Measurements from ENCODE around the gene ZNF677. TPM values are rescaled to one million over a fixed set of nuclear protein-coding genes. Genes with fewer than 3 reads are reported as not detected.
A peak's percentile ranks its signal among the peaks of the same experiment; 100 is the strongest.
"Not testable (repeated sequence)": the region's sequence is repeated elsewhere in the genome, so short reads cannot be mapped to it uniquely, and the experiment has no call there.

Gene ZNF677
- total RNA-seq, 1 donor from 2014 or later: 16.2 TPM

DNA sequence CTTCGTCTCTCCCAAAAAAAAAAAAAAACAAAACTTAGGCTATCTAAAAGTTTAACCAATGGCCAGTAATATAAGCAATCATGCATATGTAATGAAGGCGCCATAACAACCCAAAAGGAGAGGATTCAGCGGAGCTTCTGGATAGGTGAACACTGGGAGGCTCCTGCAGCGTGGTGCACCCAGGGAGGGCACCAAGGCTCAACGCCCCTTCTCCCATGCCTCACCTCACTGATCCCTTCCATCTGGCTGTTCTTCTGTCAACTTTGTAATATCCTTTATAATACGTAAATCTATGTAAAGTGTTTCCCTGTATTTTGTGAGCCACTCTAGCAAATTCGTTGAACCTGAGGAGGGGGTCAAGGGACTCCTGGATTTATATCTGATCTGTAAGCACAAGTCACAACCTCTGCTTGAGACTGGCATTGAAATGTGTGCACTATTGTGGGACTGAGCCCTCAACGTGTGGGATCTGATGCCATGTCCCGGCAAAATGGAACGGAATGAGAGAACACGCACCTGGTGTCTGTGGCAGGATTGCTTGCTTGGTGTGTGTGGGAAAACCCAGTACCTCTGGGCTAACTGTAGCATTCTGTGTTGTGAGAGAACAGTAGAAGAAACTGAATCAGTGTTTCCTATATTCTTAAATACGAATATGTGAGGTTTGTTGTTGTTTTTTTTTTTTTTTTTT lies 61.0 kb downstream of the ZNF677 start:
- TF ChIP-seq, protein P1, sequence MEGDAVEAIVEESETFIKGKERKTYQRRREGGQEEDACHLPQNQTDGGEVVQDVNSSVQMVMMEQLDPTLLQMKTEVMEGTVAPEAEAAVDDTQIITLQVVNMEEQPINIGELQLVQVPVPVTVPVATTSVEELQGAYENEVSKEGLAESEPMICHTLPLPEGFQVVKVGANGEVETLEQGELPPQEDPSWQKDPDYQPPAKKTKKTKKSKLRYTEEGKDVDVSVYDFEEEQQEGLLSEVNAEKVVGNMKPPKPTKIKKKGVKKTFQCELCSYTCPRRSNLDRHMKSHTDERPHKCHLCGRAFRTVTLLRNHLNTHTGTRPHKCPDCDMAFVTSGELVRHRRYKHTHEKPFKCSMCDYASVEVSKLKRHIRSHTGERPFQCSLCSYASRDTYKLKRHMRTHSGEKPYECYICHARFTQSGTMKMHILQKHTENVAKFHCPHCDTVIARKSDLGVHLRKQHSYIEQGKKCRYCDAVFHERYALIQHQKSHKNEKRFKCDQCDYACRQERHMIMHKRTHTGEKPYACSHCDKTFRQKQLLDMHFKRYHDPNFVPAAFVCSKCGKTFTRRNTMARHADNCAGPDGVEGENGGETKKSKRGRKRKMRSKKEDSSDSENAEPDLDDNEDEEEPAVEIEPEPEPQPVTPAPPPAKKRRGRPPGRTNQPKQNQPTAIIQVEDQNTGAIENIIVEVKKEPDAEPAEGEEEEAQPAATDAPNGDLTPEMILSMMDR (IDR thresholded peaks at IDR 0.05): no peak
- no peak for DNase-seq
- H3K36me3 ChIP-seq: no peaks in the 10 kb centered on the region
- intact Hi-C loops (cut with DNase I): no loop called here
- H3K4me1 ChIP-seq: peaks cover 9% of the 10 kb centered on the region
- ATAC-seq: no peak
- H3K27ac ChIP-seq: no peak overlapping the region
- peak overlapping the region; percentile 64 for H3K4me3 ChIP-seq
- H3K9me3 ChIP-seq: no peaks in the 10 kb centered on the region
- no peaks in the 10 kb centered on the region for H3K27me3 ChIP-seq

DNA sequence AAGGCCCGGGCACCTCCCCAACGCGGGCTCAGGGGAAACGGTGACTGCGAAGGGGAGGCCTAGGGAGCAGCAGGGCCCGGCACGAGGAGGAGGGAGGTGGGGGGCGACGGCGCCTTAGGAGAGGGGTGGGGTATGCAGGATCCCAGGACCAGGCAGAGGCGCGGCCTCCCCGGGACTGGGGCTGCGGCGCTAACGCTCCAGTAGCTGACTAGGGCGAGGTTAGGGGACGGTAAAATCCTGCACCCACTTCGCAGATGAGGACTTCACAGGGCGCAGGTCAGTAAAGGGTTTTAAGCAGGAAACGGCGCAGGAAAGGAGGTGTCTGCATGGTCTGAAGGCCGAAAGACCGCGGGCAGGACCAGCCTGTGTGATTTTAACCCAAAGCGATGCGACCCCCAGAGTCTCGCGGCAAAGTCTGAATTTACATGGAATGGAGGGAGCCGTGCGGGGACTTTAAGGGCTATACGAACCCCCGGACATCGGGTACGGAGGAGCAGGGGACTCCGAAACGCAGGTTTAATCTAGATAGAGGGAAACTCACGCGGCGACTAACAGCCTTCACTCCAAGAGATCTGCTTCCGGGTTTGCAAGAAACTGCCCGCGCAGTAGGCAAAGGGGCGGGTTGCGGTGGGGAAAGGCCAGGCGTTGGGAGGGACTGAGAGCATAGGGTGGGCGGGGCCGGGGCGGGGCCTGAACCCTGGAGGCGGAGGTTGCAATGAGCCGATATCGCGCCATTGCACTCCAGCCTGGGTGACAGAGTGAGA lies 61.7 kb downstream of the ZNF677 start, which contains the start of gene ZNF665:
ZNF665 (minus strand) TSS at position 588 of the 764 bp plus-strand sequence. CDS start 10,460 bp downstream, outside the sequence.
- TF ChIP-seq, protein P1 (IDR thresholded peaks at IDR 0.05): no peak
- H3K27me3 ChIP-seq: no peaks in the 10 kb centered on the region
- ATAC-seq (peak; percentile 88), DNase-seq (peak; percentile 95)
- H3K27ac ChIP-seq: peak within 1 kb of the TSS; percentile 80
- H3K4me3 ChIP-seq: peak within 1 kb of the TSS; percentile 64
- H3K36me3 ChIP-seq: no peaks in the 10 kb centered on the region
- no peaks in the 10 kb centered on the region for H3K9me3 ChIP-seq
- intact Hi-C loops (cut with DNase I): no loop called here
- peaks cover 9% of the 10 kb centered on the region for H3K4me1 ChIP-seq

DNA sequence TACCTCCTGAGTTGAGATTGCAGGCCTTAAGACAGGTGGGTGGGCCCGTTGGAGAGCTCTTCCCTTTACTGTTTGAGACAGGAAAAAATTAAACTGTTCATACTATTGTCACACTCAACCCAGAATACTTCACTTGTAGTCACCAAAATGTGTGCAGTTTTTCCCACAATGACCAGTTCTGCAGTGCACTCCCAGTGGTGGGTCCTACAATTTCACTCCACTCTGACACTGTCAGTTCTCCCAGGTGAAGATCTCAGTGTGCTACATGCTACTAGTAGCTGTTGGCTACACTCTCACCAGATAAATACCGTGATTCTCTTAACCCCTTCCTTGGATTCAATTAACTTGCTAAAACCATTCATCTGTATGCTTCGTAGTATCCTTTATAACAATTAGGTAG lies 64.4 kb downstream of the ZNF677 start:
- DNase-seq: no peak
- intact Hi-C loops (cut with DNase I): no loop called here
- Histone ChIP-seq H3K9me3 (no peaks in the 10 kb centered on the region), H3K27ac (no peak overlapping the region), H3K27me3 (no peaks in the 10 kb centered on the region), H3K36me3 (no peaks in the 10 kb centered on the region), H3K4me1 (peaks cover 4% of the 10 kb centered on the region), H3K4me3 (no peak overlapping the region)
- no peak for ATAC-seq
- TF ChIP-seq, protein P1 (IDR thresholded peaks at IDR 0.05): no peak

DNA sequence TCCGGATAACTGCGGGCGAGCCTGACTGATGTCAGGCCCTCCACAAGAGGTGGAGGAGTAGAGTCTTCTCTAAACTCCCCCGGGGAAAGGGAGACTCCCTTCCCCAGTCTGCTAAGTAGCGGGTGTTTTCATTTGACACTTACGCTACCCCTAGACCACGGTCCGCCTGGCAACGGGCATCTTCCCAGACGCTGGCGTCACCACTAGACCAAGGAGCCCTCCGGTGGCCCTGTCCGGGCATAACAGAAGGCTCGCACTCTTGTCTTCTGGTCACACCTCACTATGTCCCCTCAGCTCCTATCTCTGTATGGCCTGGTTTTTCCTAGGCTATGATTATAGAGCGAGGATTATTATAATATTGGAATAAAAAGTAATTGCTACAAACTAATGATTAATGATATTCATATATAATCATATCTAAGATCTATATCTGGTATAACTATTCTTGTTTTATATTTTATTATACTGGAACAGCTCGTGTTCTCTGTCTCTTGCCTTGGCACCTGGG lies 64.9 kb downstream of the ZNF677 start:
- H3K4me1 ChIP-seq; H3K9me3 ChIP-seq; ATAC-seq; intact Hi-C loops (cut with DNase I); H3K27me3 ChIP-seq; H3K36me3 ChIP-seq; H3K27ac ChIP-seq; H3K4me3 ChIP-seq; DNase-seq: not testable (repeated sequence)

Other genes with a start within 250 kb of the ZNF677 start
- not detected for gene ERVV-1, start 241.0 kb downstream of the ZNF677 start, total RNA-seq
- gene ERVV-2, start 210.1 kb downstream of the ZNF677 start, total RNA-seq: not detected
- 35.3 TPM for gene ZNF160, start 151.5 kb downstream of the ZNF677 start, total RNA-seq
- 7.0 TPM for gene ZNF415, start 122.0 kb downstream of the ZNF677 start, total RNA-seq
- gene ZNF347, start 95.8 kb downstream of the ZNF677 start, total RNA-seq: 16.2 TPM
- 6.0 TPM for gene ZNF665, start 61.5 kb downstream of the ZNF677 start, total RNA-seq
- gene VN1R2, start 3.4 kb upstream of the ZNF677 start, total RNA-seq: not detected
- not detected for gene VN1R4, start 12.8 kb upstream of the ZNF677 start, total RNA-seq
- 7.8 TPM for gene ZNF845, start 78.9 kb upstream of the ZNF677 start, total RNA-seq
- gene ZNF525, start 110.8 kb upstream of the ZNF677 start, total RNA-seq: 9.4 TPM
- 12.4 TPM for gene ZNF765, start 140.3 kb upstream of the ZNF677 start, total RNA-seq
- 12.1 TPM for gene ZNF761, start 177.1 kb upstream of the ZNF677 start, total RNA-seq
- gene ZNF813, start 212.9 kb upstream of the ZNF677 start, total RNA-seq: 4.6 TPM

All from upper lobe of right lung (tissue), 1 donor.